Stomach (tissue), 9 donors: ENCODE data around the gene NAV2. TPM values are rescaled to one million over a fixed set of nuclear protein-coding genes. Genes with fewer than 3 reads are reported as not detected.

Source experiments
- DNase-seq, 2 donors: peaks; one replicate each; pipeline versions ENCODE4 v3.0.0 to v3.0.0-alpha.2; 2013 to 2019
- H3K27ac ChIP-seq, 5 donors: fragments of 200-600 bp in 4 of 5; sonication (generic) in 4 of 5; one replicate each; pipeline ENCODE4 v1.5.1; 2013 to 2019; ENCODE audit warnings: mild to moderate bottlenecking in 1 of 5, moderate library complexity in 1 of 5
- H3K27me3 ChIP-seq, 3 donors: fragments of 200-600 bp; sonication (generic); one replicate each; pipeline ENCODE4 v1.5.1; 2017 to 2019; ENCODE audit warnings: mixed run types in 1 of 3
- H3K36me3 ChIP-seq, 4 donors: fragments of 200-600 bp; sonication (generic); 1 replicate in 3 of 4; 2 replicates in 1 of 4; pipeline ENCODE4 v1.5.1; 2016 to 2019
- H3K4me1 ChIP-seq, 4 donors: fragments of 200-600 bp; sonication (generic); one replicate each; pipeline ENCODE4 v1.5.1; 2016 to 2019
- H3K4me3 ChIP-seq, 4 donors: fragments of 200-600 bp; sonication (generic) in 3 of 4; one replicate each; pipeline ENCODE4 v1.5.1; 2016 to 2019; ENCODE audit warnings: mild to moderate bottlenecking in 1 of 4
- H3K9me3 ChIP-seq, 4 donors: fragments of 200-600 bp; sonication (generic); one replicate each; pipeline ENCODE4 v1.5.1; 2016 to 2019
- CTCF ChIP-seq, 7 experiments: fragments of 450-650 bp in 4 of 7; fragments of 200-600 bp in 3 of 7; sonication (generic) in 3 of 7; IDR thresholded peaks; one replicate each; pipeline ENCODE4 v1.5.1; 2016 to 2019; ENCODE audit warnings: antibody characterized with exemption in 7 of 7, control low read depth in 2 of 7, mild to moderate bottlenecking in 1 of 7
- EP300 ChIP-seq: sonication (generic); formaldehyde crosslinking; IDR thresholded peaks from one replicate; pipeline ENCODE4 v1.6.1; 2017; ENCODE audit warnings: antibody characterized with exemption
- POLR2A ChIP-seq, 4 donors: fragments of 450-650 bp; IDR thresholded peaks; one replicate each; pipeline ENCODE4 v1.6.1; 2016; ENCODE audit warnings: antibody characterized with exemption in 4 of 4, control low read depth in 2 of 4, mild to moderate bottlenecking in 1 of 4, moderate library complexity in 1 of 4
- POLR2AphosphoS5 ChIP-seq, 3 donors: sonication (generic); formaldehyde crosslinking; IDR thresholded peaks; one replicate each; pipeline ENCODE4 v1.6.1; 2016; ENCODE audit warnings: antibody characterized with exemption in 3 of 3
- WGBS, 5 donors: extraction: QIAGEN DNeasy Blood & Tissue Kit in 3 of 5; methylation state at CpG; one replicate each; pipeline versions ENCODE4 v1.1.5 to v1.1.7; 2013 to 2018; 5-methylcytosine and 5-hydroxymethylcytosine counted together
- intact Hi-C: fragments of 100-400 bp; cut with DNase I; formaldehyde crosslinking; loops from one replicate; pipeline ENCODE4 v1.15.1; 2023; ENCODE audit warnings: low total_unique reads
- polyA plus RNA-seq, 3 donors: library from polyadenylated mRNA; stranded (reverse); fragments of 200-250 nt; gene quantifications; one replicate each; pipeline ENCODE4 v1.2.3, GENCODE V29; 2013
- total RNA-seq, 5 donors: library from RNA; depleted of rRNA; stranded (reverse); fragments of >200 nt; gene quantifications; one replicate each; pipeline versions ENCODE4 v1.1.0 to v1.2.3, GENCODE V29; 2014 to 2016
- donor health status: healthy with polysubstance abuse.
- donor health status: Bipolar disorder and iron deficiency.
- donor health status: healthy.

The NAV2 gene
- total and polyA plus RNA-seq, 8 donors, result 1.8 to 92.4 (median 7.9) TPM

- no peak for DNase-seq
- Histone ChIP-seq H3K4me3 (no peak overlapping the region), H3K27me3 (no peaks in the 10 kb centered on the region), H3K36me3 (no peaks in the 10 kb centered on the region), H3K27ac (peak overlapping the region in 2 of 5 donors; percentile 4 to 51), H3K9me3 (no peaks in the 10 kb centered on the region), H3K4me1 (peaks cover 0 to 12% (median 6%) of the 10 kb centered on the region in 4 donors)
- no peak for TF ChIP-seq EP300
- TF ChIP-seq POLR2A (IDR thresholded peaks at IDR 0.05), result no peak
- WGBS, 5 donors, result 69 to 87% (median 74%) methylated on average over 3 of the region's 3 CpGs
- intact Hi-C loops, result no loop called here
Measured at GRCh38 chr11:19696073-19696472, 16.6 kb upstream of the NAV2 start.

- intact Hi-C loops, result no loop called here
- H3K27me3 ChIP-seq, result no peaks in the 10 kb centered on the region
- TF ChIP-seq CTCF (IDR thresholded peaks at IDR 0.05) (no peak), POLR2A (IDR thresholded peaks at IDR 0.05) (no peak), POLR2AphosphoS5 (IDR thresholded peaks at IDR 0.05) (no peak), EP300 (no peak)
- peaks cover 0 to 20% (median 6%) of the 10 kb centered on the region in 4 donors for H3K4me1 ChIP-seq
- H3K9me3 ChIP-seq, result no peaks in the 10 kb centered on the region
- no peak overlapping the region for H3K4me3 ChIP-seq
- peak overlapping the region in 1 of 5 donors; percentile 51 for H3K27ac ChIP-seq
- 70 to 99% (median 97%) methylated on average over 4 of the region's 4 CpGs for WGBS, 5 donors
- DNase-seq, result no peak
- H3K36me3 ChIP-seq, result no peaks in the 10 kb centered on the region
Measured at GRCh38 chr11:19696904-19697303, 15.7 kb upstream of the NAV2 start.

- intact Hi-C loops, result no loop called here
- no peak for TF ChIP-seq CTCF (IDR thresholded peaks at IDR 0.05)
- TF ChIP-seq POLR2AphosphoS5 (IDR thresholded peaks at IDR 0.05), result no peak
- TF ChIP-seq EP300, result no peak
- TF ChIP-seq POLR2A (IDR thresholded peaks at IDR 0.05), result no peak
- Histone ChIP-seq H3K4me3 (no peak overlapping the region), H3K4me1 (peaks cover 0 to 23% (median 6%) of the 10 kb centered on the region in 4 donors), H3K9me3 (no peaks in the 10 kb centered on the region), H3K27ac (peak overlapping the region in 1 of 5 donors; percentile 1), H3K27me3 (no peaks in the 10 kb centered on the region), H3K36me3 (no peaks in the 10 kb centered on the region)
- WGBS, 5 donors, result 62 to 77% (median 65%) methylated on average over 4 of the region's 4 CpGs
- no peak for DNase-seq
Measured at GRCh38 chr11:19697721-19698121, 14.9 kb upstream of the NAV2 start.

- Histone ChIP-seq H3K4me3 (no peak overlapping the region), H3K9me3 (no peaks in the 10 kb centered on the region), H3K36me3 (no peaks in the 10 kb centered on the region), H3K4me1 (peaks cover 0 to 26% (median 6%) of the 10 kb centered on the region in 4 donors), H3K27me3 (no peaks in the 10 kb centered on the region), H3K27ac (peak overlapping the region in 1 of 5 donors; percentile 10)
- 73 to 86% (median 78%) methylated on average over 8 of the region's 8 CpGs for WGBS, 5 donors
- peak in 1 of 3 donors; percentile 55 for TF ChIP-seq POLR2AphosphoS5 (IDR thresholded peaks at IDR 0.05)
- no peak for TF ChIP-seq CTCF (IDR thresholded peaks at IDR 0.05)
- intact Hi-C loops, result no loop called here
- no peak for DNase-seq
Measured at GRCh38 chr11:19698493-19699292, 13.9 kb upstream of the NAV2 start.

- Histone ChIP-seq H3K4me1 (peaks cover 0 to 40% (median 16%) of the 10 kb centered on the region in 4 donors), H3K9me3 (no peaks in the 10 kb centered on the region), H3K36me3 (no peaks in the 10 kb centered on the region), H3K27ac (peak overlapping the region in 3 of 5 donors; percentile 22 to 76 (median 44)), H3K4me3 (no peak overlapping the region), H3K27me3 (no peaks in the 10 kb centered on the region)
- intact Hi-C loops, result no loop called here
- WGBS, 5 donors, result 41 to 61% (median 55%) methylated on average over 2 of the region's 2 CpGs
- no peak for TF ChIP-seq EP300
- TF ChIP-seq POLR2AphosphoS5 (IDR thresholded peaks at IDR 0.05), result no peak
- no peak for TF ChIP-seq POLR2A (IDR thresholded peaks at IDR 0.05)
- TF ChIP-seq CTCF (IDR thresholded peaks at IDR 0.05), result no peak
- no peak for DNase-seq
Measured at GRCh38 chr11:19701421-19701820, 11.2 kb upstream of the NAV2 start.
